T-helper 17 cell (primary cell): Measurements from ENCODE around the gene HDAC7. TPM values are rescaled to one million over a fixed set of nuclear protein-coding genes. Genes with fewer than 3 reads are reported as not detected.

Source experiments
- ATAC-seq: fragments of 150-1000 bp; cut with Tn5 transposase; 2 replicates; pipeline ENCODE4 v1.10.0; 2021; ENCODE audit warnings: mild to moderate bottlenecking, moderate library complexity
- DNase-seq, 3 donors: peaks; one replicate each; pipeline versions ENCODE4 v3.0.0 to v3.0.0-alpha.2; 2020 to 2021
- H3K9me3 ChIP-seq: one replicate; pipeline ENCODE4 v1.7.0; 2013; ENCODE audit warnings: low read length, mild to moderate bottlenecking; ENCODE audit not compliant: control insufficient read depth, poor library complexity, severe bottlenecking
- H3K27ac Mint-ChIP-seq: one replicate; pipeline ENCODE4 v1.8.0; 2022; ENCODE audit warnings: mild to moderate bottlenecking, moderate library complexity, mixed read lengths
- H3K27me3 Mint-ChIP-seq: one replicate; pipeline ENCODE4 v1.8.0; 2022; ENCODE audit warnings: mixed read lengths
- H3K36me3 Mint-ChIP-seq: one replicate; pipeline ENCODE4 v1.8.0; 2022; ENCODE audit warnings: low read depth, mixed read lengths
- H3K4me1 Mint-ChIP-seq: one replicate; pipeline ENCODE4 v1.8.0; 2022; ENCODE audit warnings: mild to moderate bottlenecking, mixed read lengths
- H3K4me3 Mint-ChIP-seq: one replicate; pipeline ENCODE4 v1.8.0; 2022; ENCODE audit warnings: mild to moderate bottlenecking, moderate library complexity, mixed read lengths
- total RNA-seq, 4 donors: library from RNA in 2 of 4; stranded (reverse) in 2 of 4; gene quantifications; one replicate each; pipeline ENCODE4 v1.2.3 and lab custom pipeline; 2022 to 2026

HDAC7 gene
- total RNA-seq, 2 donors from 2014 or later = 129 to 151 TPM

DNA sequence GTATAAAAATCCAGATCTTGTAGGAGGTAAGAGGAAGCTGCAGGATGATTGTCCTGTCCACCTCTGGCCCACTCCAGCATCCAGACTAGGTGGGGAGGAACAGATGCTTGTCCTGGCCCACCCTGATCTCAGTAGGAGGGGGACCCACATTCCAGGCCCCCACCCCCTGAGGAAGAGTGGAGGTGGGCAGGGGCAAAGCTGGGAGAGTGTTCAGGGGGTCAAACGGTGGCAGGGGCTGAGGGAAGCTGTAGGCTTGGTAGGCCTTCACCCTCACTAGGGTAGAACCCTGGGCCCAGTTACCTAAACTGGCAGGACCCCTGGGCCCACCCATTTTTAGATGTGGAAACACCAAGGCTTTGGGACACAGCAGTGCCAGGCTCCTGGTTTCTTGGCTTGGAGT, 42.6 kb downstream of the HDAC7 start:
- H3K4me3 Mint-ChIP-seq = no peak overlapping the region
- H3K27ac Mint-ChIP-seq = no peak overlapping the region
- ATAC-seq = no peak
- H3K36me3 Mint-ChIP-seq = no peaks in the 10 kb centered on the region
- no peaks in the 10 kb centered on the region for H3K9me3 ChIP-seq
- no peak for DNase-seq
- H3K27me3 Mint-ChIP-seq = no peaks in the 10 kb centered on the region
- peaks cover 25% of the 10 kb centered on the region for H3K4me1 Mint-ChIP-seq

GRCh38 chr12:47776471-47777143, 43.1 kb downstream of the HDAC7 start:
- H3K27ac Mint-ChIP-seq = no peak overlapping the region
- H3K27me3 Mint-ChIP-seq = no peaks in the 10 kb centered on the region
- ATAC-seq (no peak), DNase-seq (no peak)
- H3K9me3 ChIP-seq = no peaks in the 10 kb centered on the region
- H3K36me3 Mint-ChIP-seq = no peaks in the 10 kb centered on the region
- H3K4me3 Mint-ChIP-seq = no peak overlapping the region
- H3K4me1 Mint-ChIP-seq = peaks cover 23% of the 10 kb centered on the region

DNA sequence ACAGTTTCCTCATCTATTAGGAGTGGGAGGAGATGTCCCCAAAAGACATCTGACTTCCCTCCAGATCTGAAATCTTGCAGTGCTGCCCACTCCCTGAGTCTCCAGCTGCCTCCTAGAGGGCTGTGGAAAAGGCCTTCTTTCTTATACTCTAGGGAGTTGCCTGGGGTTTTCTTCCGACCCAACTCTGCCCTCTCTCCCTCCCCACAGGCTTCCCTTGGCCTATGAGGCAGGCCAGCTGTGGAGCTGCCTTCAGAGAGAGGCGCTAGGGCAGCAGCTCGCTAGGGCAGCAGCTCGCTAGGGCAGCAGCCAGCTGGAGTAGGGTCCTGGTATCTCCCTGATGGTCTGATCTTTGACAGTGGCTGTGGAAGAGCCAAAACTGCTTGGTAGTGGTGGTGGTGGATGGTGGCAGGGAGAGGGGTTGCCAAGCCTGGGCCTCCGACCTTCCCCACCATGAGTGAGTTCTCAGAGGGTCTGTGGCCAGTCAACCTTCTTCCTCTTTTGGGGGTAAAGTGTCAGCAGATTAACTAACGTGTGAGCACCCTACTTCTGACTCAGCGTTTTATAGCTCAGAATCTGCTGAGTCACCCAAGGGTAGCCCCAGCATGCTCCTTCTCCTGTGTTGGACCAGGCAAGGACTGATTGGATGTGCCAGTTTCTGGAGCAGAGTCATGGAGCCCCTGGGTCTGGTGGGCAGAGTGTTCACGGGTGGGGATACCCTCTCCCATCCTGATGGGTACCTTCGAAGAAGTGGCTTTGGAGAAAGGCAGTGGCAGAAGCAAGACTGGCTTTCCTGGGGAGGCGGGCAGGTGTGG, 44.4 kb downstream of the HDAC7 start:
- ATAC-seq (no peak), DNase-seq (no peak)
- Mint-ChIP-seq H3K27me3 (no peaks in the 10 kb centered on the region), H3K4me1 (peaks cover 20% of the 10 kb centered on the region), H3K4me3 (peak overlapping the region; percentile 73), H3K36me3 (no peaks in the 10 kb centered on the region), H3K27ac (no peak overlapping the region)
- no peaks in the 10 kb centered on the region for H3K9me3 ChIP-seq

DNA sequence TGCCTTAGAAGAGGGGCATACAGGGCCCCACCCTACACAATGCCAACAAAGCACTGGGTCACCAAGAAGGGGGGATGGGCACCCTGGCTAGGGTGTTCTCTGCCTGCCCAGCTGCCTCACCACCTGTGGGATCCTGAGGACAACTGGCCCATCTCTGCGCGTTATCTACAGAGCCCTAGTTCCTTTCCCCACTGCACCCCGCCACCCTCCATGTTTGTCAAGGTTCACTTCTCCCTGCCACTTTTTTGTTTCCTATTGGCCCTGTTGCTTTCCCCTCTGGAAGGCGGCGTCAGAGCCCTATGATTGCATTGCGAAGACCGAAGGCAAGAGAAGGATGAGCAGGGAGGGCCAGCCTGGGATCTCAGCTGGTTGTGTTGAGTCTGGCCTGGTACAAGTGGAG, 45.0 kb downstream of the HDAC7 start:
- H3K9me3 ChIP-seq = no peaks in the 10 kb centered on the region
- DNase-seq (no peak), ATAC-seq (no peak)
- no peak overlapping the region for H3K4me3 Mint-ChIP-seq
- H3K4me1 Mint-ChIP-seq = peaks cover 20% of the 10 kb centered on the region
- H3K27ac Mint-ChIP-seq = no peak overlapping the region
- H3K36me3 Mint-ChIP-seq = no peaks in the 10 kb centered on the region
- no peaks in the 10 kb centered on the region for H3K27me3 Mint-ChIP-seq

DNA sequence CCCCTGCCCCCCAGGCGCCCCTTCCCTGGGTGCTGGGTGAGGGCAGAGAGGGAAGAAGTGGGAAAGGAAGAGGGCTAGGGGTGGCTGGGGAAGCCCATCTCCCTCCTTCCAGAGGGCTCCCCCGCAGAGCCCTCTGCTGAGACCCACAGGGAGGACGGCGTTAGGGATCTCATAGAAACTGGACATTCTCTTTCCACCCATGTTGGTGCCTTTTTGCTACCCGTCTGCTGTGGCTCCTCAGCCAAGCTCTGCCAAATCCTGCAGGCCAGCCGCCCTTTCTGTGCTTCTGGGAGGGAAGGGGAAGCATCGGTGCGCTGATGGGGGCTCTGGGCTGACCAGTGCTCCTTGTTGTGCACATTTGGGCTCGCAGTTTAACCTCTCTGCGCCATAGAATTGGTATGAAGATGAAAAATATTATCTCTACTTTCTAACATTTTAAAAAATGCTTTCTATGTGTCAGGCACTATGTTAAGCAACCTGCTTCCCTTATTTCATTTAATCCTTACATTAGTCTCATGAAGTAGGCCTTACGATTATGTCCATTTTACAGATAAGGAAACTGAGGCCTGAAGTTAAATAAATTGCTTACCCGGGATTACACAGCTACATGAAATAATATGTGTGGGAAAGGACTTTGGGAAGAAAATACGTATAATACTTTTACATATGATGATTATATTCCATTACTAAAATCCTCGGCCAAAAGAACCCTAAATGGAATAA, 45.7 kb downstream of the HDAC7 start:
- H3K9me3 ChIP-seq = no peaks in the 10 kb centered on the region
- peak overlapping the region; percentile 95 for H3K4me3 Mint-ChIP-seq
- DNase-seq = no peak

DNA sequence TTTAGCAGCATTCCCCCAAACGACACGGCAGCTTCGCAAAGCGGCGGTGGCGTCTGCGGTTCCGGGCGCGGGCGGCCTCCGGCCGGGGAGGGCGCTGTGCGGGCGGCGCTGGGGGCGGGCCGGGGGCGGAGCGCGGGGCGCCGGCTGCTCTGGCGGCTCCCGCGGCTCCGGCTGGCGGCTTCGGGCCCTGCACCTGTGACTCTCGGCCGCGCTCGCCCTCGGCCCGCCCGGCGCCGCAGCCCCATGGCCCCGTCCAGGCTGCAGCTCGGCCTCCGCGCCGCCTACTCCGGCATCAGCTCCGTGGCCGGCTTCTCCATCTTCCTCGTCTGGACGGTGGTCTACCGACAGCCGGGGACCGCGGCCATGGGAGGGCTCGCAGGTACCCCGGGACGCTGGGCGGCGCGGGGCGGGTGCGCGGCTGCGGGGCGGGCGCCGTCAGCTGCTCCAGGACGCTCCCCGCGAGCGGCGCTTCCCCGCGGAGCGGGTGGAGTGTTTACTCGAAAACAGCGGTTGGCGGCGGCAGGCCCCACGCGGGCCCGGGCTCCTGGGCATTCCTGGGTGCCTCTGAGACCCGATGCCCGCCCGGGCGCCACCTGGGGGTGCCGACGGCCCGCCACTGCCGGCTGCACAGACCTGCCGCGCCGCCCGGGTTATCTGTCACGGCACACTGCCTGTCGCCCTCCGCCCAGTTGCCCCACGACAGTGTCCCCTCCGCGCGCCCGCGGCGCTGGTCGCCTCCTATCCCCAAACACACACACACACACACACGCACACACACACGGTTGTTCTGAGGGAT, 46.4 kb downstream of the HDAC7 start, which contains the start of gene SLC48A1:
TSS of gene SLC48A1 (plus strand) at position 177 of the 796 bp plus-strand sequence. CDS start at position 244, 67 bp downstream.
- peak; percentile 94 for ATAC-seq
- H3K27ac Mint-ChIP-seq = peak within 1 kb of the TSS; percentile 81
- H3K4me1 Mint-ChIP-seq = peaks cover 11% of the 10 kb centered on the region

More for the DNA sequence above, 45.7 kb downstream of the HDAC7 start:
- no peak for ATAC-seq
- peak overlapping the region; percentile 81 for H3K27ac Mint-ChIP-seq
- H3K4me1 Mint-ChIP-seq = peaks cover 14% of the 10 kb centered on the region
- H3K27me3 Mint-ChIP-seq = no peaks in the 10 kb centered on the region
- no peaks in the 10 kb centered on the region for H3K36me3 Mint-ChIP-seq

GRCh38 chr12:47772738-47773061, 47.0 kb downstream of the HDAC7 start:
- H3K36me3 Mint-ChIP-seq = no peaks in the 10 kb centered on the region
- H3K4me3 Mint-ChIP-seq = peak overlapping the region; percentile 85
- H3K9me3 ChIP-seq = no peaks in the 10 kb centered on the region
- no peak overlapping the region for H3K27ac Mint-ChIP-seq
- DNase-seq (no peak), ATAC-seq (no peak)
- H3K27me3 Mint-ChIP-seq = no peaks in the 10 kb centered on the region
- peaks cover 8% of the 10 kb centered on the region for H3K4me1 Mint-ChIP-seq

More for the DNA sequence above, 46.4 kb downstream of the HDAC7 start, which contains the start of gene SLC48A1:
- Mint-ChIP-seq H3K36me3 (no peaks in the 10 kb centered on the region), H3K4me3 (peak within 1 kb of the TSS; percentile 95), H3K27me3 (no peaks in the 10 kb centered on the region)
- DNase-seq = peak; percentile 71 to 74 (median 73)
- no peaks in the 10 kb centered on the region for H3K9me3 ChIP-seq

GRCh38 chr12:47772094-47772660, 47.5 kb downstream of the HDAC7 start:
- Mint-ChIP-seq H3K4me1 (peaks cover 10% of the 10 kb centered on the region), H3K4me3 (peak overlapping the region; percentile 85), H3K27me3 (peaks cover 4% of the 10 kb centered on the region), H3K36me3 (no peaks in the 10 kb centered on the region), H3K27ac (no peak overlapping the region)
- no peaks in the 10 kb centered on the region for H3K9me3 ChIP-seq
- ATAC-seq (no peak), DNase-seq (no peak)

DNA sequence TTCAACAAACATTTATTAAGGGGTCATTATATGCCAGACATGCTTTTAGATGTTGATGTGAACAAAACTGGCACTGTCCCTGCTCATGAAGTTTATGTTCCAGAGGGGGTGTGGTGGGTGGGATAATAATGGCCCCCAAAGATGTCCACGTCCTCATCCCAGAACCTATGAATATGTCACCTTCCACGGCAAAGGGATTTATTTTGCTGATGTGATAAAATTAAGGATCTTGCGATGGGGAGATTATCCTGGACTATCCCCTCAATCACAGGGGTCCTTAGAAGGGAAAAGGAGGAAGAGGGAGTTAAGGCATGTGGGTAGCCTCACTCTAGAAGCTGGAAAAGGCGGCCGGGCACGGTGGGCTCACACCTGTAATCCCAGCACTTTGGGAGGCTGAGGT, 48.4 kb downstream of the HDAC7 start:
- no peaks in the 10 kb centered on the region for H3K9me3 ChIP-seq
- no peak for ATAC-seq
- DNase-seq = no peak
- Mint-ChIP-seq H3K4me3 (no peak overlapping the region), H3K27me3 (peaks cover 4% of the 10 kb centered on the region), H3K36me3 (no peaks in the 10 kb centered on the region), H3K4me1 (peaks cover 10% of the 10 kb centered on the region), H3K27ac (no peak overlapping the region)

DNA sequence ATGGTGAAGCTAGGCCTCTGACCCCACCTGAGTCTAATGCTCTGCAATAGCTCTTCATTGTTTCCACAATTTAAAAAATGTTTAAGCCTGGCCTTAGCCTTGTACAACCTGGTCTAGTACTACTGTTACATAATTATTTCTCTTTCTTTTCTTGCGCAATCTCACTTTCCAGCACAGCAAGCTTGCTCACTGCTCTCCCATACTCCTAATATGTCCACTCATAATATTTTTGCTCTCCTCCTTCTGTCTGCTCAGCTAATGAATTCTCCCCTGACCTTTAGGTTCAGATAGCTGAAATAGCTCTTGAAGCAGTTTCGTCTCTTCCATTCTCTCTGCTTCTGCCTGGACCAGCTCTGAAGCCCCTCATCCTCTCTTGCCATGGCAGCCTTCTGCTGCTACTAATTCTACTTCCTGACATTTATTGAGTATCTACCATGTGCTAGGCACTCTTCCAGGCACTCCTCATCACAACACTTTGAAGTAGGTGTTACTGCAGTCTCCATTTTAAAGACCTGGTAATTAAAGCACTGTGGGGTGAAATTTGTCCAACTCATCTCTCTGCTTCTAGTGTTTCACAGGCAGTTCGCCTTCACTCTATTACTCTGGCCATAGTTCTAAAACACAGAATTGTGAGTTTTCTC, 49.5 kb downstream of the HDAC7 start:
- no peak overlapping the region for H3K4me3 Mint-ChIP-seq
- DNase-seq = no peak

DNA sequence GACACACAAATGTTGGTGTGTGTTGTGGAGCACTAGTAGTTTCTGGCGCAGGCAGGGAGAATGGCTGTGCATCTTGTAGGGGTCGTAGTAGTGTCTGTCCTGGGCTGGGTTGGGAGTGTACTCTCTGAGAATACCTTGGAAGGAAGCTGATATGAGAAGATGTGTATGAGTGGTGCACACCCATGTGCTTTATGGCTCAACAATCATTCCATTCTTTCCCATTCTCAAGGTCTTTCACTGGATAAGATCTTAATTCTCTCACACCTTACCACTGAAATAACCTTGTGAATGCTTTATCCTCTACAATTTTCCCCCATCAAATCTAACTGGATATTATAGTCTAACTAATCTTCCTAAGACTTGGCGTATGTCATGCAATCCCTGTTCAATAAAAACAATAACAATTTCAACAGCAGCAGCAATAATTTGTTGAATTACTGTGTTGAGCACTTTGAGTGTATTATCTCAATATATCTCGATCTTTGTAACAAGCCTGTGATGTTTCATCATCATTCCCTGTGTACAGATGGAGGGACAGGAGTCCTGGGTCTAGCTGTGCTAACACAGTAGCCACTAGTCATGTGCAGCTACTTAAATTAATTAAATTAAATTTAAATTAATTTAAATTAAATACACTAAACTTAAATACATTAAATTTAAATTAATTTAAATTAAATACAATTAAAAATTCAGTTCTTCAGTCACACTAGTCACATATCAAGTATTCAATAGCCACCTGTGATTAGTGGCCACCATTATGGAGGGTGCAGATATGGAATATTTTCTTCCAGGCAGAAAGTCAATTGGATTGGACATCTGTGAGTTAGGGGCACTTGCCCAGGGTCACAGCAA, 50.2 kb downstream of the HDAC7 start:
- no peak overlapping the region for H3K4me3 Mint-ChIP-seq
- peaks cover 8% of the 10 kb centered on the region for H3K4me1 Mint-ChIP-seq
- peaks cover 4% of the 10 kb centered on the region for H3K27me3 Mint-ChIP-seq
- no peak for ATAC-seq
- peaks cover 2% of the 10 kb centered on the region for H3K36me3 Mint-ChIP-seq
- no peak overlapping the region for H3K27ac Mint-ChIP-seq
- DNase-seq = no peak
- no peaks in the 10 kb centered on the region for H3K9me3 ChIP-seq

More for the DNA sequence above, 49.5 kb downstream of the HDAC7 start:
- Mint-ChIP-seq H3K27ac (no peak overlapping the region), H3K4me1 (peaks cover 9% of the 10 kb centered on the region), H3K27me3 (peaks cover 4% of the 10 kb centered on the region), H3K36me3 (peaks cover 2% of the 10 kb centered on the region)
- ATAC-seq = no peak
- H3K9me3 ChIP-seq = no peaks in the 10 kb centered on the region
